ENCODE data around the gene PKP4. TPM values are rescaled to one million over a fixed set of nuclear protein-coding genes. Genes with fewer than 3 reads are reported as not detected.

The PKP4 gene
- polyA plus RNA-seq, 6 donors from 2014 or later, result 0.19 to 1.1 (median 0.55) TPM; not detected in 1

DNA sequence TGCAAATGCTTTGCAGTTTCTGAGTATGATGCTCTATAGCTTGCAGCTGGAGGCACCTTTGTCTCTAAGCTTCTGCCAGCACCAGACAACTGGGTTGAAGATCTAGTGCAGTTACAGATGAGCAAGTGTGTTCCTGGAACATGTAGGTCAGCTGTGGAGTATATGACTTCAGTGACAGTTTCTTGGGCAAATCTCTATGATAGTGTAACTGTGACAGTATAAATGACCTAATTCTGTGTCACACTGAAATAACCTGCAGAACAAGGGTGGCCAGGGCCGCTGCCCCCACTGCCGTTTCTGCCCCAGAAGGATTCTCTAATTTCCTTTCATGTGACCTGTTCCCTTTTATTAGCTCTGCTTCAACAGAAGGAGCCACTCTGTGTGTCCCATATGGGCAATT, 193.1 kb downstream of the PKP4 start:
- no peak overlapping the region for H3K27ac Mint-ChIP-seq
- no peaks in the 10 kb centered on the region for H3K9me3 Mint-ChIP-seq
- no peak overlapping the region for H3K4me3 Mint-ChIP-seq
- H3K36me3 Mint-ChIP-seq, result no peaks in the 10 kb centered on the region
- ATAC-seq (ENCODE audit: low read depth in 2 of 2) (no peak), DNase-seq (no peak)
- peaks cover 0 to 7% (median 2%) of the 10 kb centered on the region in 3 donors for H3K4me1 Mint-ChIP-seq
- no peaks in the 10 kb centered on the region for H3K27me3 Mint-ChIP-seq

DNA sequence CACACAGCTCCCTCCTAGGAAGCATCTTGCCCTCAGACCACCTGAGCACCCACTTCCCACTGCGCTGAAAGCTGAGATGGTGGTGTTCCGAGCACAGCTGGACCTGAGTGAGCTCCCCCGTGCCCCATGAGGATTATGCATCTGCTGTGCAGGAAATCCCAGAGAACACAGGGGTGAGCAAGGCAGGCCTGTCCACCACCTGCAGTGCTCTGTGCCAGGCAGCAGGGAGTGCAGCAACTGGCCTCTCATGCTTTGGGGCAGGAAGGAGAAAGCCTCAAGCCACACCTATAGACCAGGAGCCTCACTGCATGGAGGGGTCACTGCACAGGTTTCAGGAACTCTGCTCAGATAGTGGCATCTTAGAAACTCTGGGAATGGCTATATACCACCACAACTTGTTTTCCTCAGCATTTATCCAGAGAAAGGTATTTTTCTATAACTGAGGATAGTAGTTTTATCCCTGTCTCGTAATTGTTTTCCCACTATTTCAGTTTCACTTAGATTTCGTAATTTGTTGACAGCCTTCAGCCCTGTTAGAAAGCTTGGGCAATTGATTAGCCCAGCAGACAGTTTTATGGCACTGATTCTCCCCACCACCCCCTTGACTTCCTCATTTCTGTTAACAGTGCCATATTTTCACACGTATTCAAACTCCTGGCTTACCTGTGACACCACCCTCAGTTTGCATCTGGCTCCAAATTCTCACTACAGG, 194.1 kb downstream of the PKP4 start:
- no peaks in the 10 kb centered on the region for H3K9me3 Mint-ChIP-seq
- H3K27ac Mint-ChIP-seq, result peak overlapping the region in 1 of 6 donors; percentile 77
- no peak overlapping the region for H3K4me3 Mint-ChIP-seq

DNA sequence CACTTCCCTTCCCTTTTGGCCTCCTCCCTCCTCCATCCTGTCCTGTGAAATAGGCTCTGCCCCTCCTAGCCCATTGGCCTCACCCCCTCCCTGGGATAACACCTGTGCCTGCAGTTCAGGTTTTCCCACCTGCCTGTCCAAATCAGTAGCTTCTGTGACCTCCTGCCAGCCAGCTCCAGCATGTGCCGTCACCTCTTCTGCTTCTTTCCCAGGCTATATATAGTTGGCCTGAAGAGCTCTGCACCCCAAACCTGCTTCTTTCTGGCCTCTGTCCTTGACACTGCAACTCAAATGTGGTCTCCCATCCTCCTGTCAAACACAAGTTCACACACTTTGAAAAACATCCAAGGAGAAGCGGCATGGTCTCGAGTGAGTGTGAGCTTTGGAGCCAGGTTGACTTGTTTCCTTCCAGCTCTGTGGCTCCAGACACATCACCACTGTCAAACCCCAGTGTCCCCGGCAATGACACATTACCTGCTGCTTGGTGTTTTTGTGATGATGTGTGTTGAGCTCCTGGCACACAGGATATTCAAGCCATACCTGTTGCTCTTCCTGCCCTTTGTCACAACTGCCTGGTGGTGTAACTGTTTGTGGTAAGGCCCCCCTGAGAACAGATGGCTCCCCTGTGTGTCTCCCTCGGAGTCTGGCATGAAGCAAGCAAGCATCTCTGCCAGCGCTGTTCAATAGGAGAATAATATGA, 194.8 kb downstream of the PKP4 start:
- no peaks in the 10 kb centered on the region for H3K27me3 Mint-ChIP-seq
- ATAC-seq (ENCODE audit: low read depth in 2 of 2) (no peak), DNase-seq (no peak)
- H3K4me1 Mint-ChIP-seq, result peaks cover 3 to 15% (median 9%) of the 10 kb centered on the region in 3 donors
- H3K4me3 Mint-ChIP-seq, result no peak overlapping the region
- peak overlapping the region in 2 of 6 donors; percentile 73 to 77 for H3K27ac Mint-ChIP-seq
- H3K36me3 Mint-ChIP-seq, result no peaks in the 10 kb centered on the region
- no peaks in the 10 kb centered on the region for H3K9me3 Mint-ChIP-seq

More for the DNA sequence above, 194.1 kb downstream of the PKP4 start:
- ATAC-seq (ENCODE audit: low read depth in 2 of 2) (no peak), DNase-seq (no peak)
- no peaks in the 10 kb centered on the region for H3K36me3 Mint-ChIP-seq
- H3K4me1 Mint-ChIP-seq, result peaks cover 0 to 8% (median 3%) of the 10 kb centered on the region in 3 donors
- H3K27me3 Mint-ChIP-seq, result no peaks in the 10 kb centered on the region

DNA sequence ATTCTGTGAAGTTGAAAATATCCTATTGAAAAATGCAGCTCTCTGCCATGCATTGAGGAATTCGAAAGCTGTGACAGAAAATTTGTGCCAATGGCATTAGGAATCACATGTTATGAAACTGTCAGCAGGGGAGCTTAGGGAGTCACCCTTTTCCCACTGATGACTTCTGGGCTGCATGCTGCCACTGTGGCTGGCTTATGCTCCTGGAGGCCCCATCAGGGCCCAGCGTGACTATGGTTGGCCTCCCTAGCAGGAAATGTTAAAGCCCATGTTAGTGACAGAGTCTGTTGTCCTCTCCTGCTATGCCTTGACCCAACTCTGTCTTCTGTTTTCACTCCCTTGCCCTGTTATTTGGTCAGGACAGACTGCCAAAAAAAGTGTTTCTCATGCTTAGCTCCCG, 198.9 kb downstream of the PKP4 start:
- Mint-ChIP-seq H3K4me1 (peaks cover 8 to 21% (median 13%) of the 10 kb centered on the region in 3 donors), H3K4me3 (no peak overlapping the region), H3K27me3 (no peaks in the 10 kb centered on the region), H3K9me3 (no peaks in the 10 kb centered on the region), H3K36me3 (no peaks in the 10 kb centered on the region), H3K27ac (peak overlapping the region in 1 of 6 donors; percentile 31)
- DNase-seq (no peak), ATAC-seq (ENCODE audit: low read depth in 2 of 2) (no peak)

DNA sequence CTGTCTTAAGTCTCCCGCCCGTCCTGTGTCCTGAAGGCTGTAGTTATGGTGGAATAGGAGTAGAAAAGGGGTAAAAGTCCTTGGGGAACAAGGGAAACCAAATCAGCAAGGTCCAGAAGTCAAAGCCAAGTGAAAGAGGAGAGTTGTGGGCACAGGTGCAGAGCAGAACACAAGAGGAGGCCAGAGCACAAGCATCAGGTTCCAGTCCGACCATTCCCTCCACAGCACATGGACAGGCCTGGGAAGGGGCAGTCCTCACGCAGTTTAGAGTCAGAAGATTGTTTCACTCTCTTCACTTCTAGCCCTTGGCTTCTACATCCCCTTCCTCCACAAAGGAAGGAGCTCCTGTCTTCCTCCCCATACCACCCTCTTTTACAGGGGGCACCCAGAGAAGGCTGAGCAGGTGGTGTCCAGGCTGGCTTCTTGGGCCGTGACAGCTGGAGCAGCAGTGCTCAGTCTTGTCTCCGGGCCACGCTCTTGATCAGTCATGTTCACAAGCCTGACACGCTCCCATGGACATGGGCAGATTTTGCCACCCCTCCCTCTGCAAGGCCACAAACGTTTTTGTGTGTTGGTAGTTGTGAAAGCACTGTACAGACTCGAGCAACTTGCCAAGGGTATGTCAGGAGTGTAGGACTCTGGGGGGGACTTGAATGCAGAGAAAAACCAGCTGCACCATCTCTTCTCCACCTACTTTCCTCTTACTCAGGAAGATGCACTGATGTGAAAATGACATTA, 199.9 kb downstream of the PKP4 start:
- ATAC-seq (ENCODE audit: low read depth in 2 of 2), result no peak
- Mint-ChIP-seq H3K9me3 (no peaks in the 10 kb centered on the region), H3K27ac (peak overlapping the region in 2 of 6 donors; percentile 28 to 65), H3K4me1 (peaks cover 8 to 15% (median 10%) of the 10 kb centered on the region in 3 donors), H3K4me3 (no peak overlapping the region), H3K36me3 (peaks cover 0 to 5% of the 10 kb centered on the region in 2 donors), H3K27me3 (no peaks in the 10 kb centered on the region)
- DNase-seq, result no peak

DNA sequence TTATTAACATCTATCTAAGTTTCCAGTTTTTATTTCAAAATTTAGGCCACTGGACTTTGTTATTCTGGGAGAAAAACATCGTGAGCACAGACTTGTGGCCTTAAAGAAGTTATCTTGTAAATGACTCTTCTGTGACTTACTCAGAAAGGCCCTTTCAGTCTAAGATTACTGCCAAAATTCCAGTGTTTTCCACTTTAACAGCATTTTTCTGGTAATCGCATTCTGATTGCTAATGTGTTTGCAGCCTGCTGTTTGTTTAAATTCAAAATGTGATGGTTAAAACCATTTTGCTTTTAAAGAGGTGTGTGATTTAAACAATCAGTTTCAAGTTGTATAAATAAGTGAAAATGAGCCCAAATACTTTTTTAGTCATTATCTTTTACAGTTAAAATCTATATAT, 201.6 kb downstream of the PKP4 start:
- peaks cover 8 to 13% (median 10%) of the 10 kb centered on the region in 3 donors for H3K4me1 Mint-ChIP-seq

DNA sequence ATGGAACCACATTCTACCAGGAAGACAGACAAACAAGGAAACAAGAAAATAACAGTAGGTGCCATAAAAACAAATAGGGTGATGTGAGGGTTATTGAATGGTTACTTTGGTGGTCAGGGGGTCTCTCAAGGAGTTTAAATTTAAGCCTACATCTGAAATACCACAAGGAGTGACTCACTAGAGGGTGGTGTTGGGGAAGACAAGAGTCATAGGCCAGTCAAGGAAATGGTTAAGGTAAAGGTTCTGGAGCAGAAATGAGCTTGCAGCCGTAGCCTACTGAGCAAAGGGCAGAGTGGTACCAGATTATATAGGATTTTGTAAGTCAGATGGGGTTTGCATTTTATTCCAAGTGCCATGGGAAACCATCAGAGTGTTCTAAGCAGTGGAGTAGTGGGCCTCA, 202.7 kb downstream of the PKP4 start:
- Mint-ChIP-seq H3K27me3 (no peaks in the 10 kb centered on the region), H3K9me3 (no peaks in the 10 kb centered on the region), H3K4me1 (peaks cover 8 to 13% (median 10%) of the 10 kb centered on the region in 3 donors), H3K4me3 (no peak overlapping the region), H3K27ac (peak overlapping the region in 1 of 6 donors; percentile 36), H3K36me3 (peaks cover 0 to 5% of the 10 kb centered on the region in 2 donors)
- DNase-seq (no peak), ATAC-seq (ENCODE audit: low read depth in 2 of 2) (no peak)

More for the DNA sequence above, 201.6 kb downstream of the PKP4 start:
- no peak for ATAC-seq (ENCODE audit: low read depth in 2 of 2)
- H3K9me3 Mint-ChIP-seq, result no peaks in the 10 kb centered on the region
- no peak overlapping the region for H3K27ac Mint-ChIP-seq
- peaks cover 0 to 5% of the 10 kb centered on the region in 2 donors for H3K36me3 Mint-ChIP-seq
- DNase-seq, result no peak
- no peak overlapping the region for H3K4me3 Mint-ChIP-seq
- no peaks in the 10 kb centered on the region for H3K27me3 Mint-ChIP-seq

DNA sequence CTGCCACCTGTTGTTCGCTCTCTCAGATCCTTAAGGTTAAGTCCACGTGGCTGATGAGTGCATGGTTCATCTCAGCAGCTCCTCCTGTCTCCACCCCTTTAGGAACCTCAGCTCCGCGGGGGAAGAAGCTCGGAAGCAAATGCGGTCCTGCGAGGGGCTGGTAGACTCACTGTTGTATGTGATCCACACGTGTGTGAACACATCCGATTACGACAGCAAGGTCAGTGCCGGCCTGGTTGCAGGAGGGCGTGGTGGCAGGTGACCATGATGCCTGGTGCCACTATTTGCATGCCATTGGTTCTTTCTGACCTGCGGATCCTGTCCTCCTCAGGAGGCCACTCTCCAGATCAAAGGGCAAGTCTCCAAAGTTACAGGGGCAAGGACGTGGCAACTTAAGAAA, 204.5 kb downstream of the PKP4 start:
- Mint-ChIP-seq H3K4me3 (no peak overlapping the region), H3K9me3 (no peaks in the 10 kb centered on the region), H3K4me1 (peaks cover 6 to 9% (median 8%) of the 10 kb centered on the region in 3 donors), H3K36me3 (peaks cover 0 to 5% of the 10 kb centered on the region in 2 donors), H3K27me3 (no peaks in the 10 kb centered on the region), H3K27ac (no peak overlapping the region)
- no peak for DNase-seq
- no peak for ATAC-seq (ENCODE audit: low read depth in 2 of 2)

DNA sequence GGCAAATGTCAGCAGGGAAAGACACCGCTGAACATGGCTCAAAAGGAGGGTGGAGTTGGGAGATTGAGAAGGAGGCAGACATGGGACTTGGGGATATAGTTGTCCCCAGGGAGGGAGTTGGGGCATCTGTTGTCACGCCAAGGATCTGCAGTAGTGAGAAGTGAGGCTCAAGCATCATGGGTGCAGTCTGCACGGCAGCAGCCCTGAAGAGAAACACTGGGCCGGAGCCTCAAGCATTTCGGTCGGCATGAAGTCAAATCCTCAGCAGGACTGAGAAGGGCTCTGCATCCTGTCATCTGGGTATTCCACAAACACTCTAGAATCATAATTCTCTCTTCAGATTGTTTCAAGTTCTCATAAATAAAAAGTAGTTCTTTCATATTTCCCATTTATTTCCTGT, 205.7 kb downstream of the PKP4 start:
- H3K4me3 Mint-ChIP-seq, result no peak overlapping the region
- no peaks in the 10 kb centered on the region for H3K4me1 Mint-ChIP-seq
- DNase-seq (no peak), ATAC-seq (ENCODE audit: low read depth in 2 of 2) (no peak)
- H3K36me3 Mint-ChIP-seq, result peaks cover 0 to 5% of the 10 kb centered on the region in 2 donors
- no peaks in the 10 kb centered on the region for H3K9me3 Mint-ChIP-seq
- no peak overlapping the region for H3K27ac Mint-ChIP-seq
- H3K27me3 Mint-ChIP-seq, result no peaks in the 10 kb centered on the region

DNA sequence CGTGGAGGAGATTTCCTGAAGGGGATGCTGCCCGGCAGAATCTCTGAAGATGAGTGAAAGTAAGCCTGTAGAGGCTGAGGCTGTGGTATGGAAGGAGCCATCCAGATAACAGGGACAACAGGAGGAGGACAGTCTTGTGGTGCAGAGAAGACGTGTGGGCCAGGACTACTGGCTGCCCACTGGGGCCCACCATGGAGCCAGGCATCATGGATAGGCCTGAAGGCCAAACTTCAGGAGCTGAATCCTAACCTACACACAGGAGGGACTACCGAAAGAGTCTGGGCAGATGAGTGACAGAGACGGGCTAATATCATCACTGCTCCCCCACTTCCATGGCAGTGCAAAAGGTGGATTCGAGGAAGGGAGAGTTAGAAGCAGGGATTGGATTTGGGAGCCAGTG, 207.0 kb downstream of the PKP4 start:
- DNase-seq (no peak), ATAC-seq (ENCODE audit: low read depth in 2 of 2) (no peak)
- Mint-ChIP-seq H3K27me3 (no peaks in the 10 kb centered on the region), H3K4me1 (no peaks in the 10 kb centered on the region), H3K9me3 (no peaks in the 10 kb centered on the region), H3K36me3 (peaks cover 0 to 9% of the 10 kb centered on the region in 2 donors), H3K27ac (no peak overlapping the region), H3K4me3 (no peak overlapping the region)

DNA sequence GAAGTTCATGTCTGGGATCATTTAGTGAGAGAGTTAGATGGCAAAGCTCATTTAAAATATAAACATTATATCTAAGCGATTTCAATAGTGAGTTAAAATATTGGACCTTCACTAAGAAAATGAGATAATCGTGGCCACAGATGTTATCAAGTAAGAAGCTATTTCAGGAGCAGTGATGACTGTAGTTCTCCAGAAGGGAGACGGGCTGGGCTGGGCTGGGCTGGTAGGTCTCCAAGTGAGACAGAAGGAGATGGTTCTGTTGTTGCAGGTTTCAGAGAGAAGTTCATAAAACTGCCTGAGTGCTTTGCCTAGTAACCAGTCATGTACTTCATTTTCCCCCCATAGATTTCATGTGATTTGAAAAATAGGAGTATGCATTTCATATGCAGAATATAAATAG, 208.2 kb downstream of the PKP4 start:
- DNase-seq (no peak), ATAC-seq (ENCODE audit: low read depth in 2 of 2) (no peak)
- no peak overlapping the region for H3K4me3 Mint-ChIP-seq
- H3K4me1 Mint-ChIP-seq, result no peaks in the 10 kb centered on the region
- no peaks in the 10 kb centered on the region for H3K27me3 Mint-ChIP-seq
- no peaks in the 10 kb centered on the region for H3K9me3 Mint-ChIP-seq
- H3K27ac Mint-ChIP-seq, result no peak overlapping the region
- peaks cover 0 to 9% of the 10 kb centered on the region in 2 donors for H3K36me3 Mint-ChIP-seq

DNA sequence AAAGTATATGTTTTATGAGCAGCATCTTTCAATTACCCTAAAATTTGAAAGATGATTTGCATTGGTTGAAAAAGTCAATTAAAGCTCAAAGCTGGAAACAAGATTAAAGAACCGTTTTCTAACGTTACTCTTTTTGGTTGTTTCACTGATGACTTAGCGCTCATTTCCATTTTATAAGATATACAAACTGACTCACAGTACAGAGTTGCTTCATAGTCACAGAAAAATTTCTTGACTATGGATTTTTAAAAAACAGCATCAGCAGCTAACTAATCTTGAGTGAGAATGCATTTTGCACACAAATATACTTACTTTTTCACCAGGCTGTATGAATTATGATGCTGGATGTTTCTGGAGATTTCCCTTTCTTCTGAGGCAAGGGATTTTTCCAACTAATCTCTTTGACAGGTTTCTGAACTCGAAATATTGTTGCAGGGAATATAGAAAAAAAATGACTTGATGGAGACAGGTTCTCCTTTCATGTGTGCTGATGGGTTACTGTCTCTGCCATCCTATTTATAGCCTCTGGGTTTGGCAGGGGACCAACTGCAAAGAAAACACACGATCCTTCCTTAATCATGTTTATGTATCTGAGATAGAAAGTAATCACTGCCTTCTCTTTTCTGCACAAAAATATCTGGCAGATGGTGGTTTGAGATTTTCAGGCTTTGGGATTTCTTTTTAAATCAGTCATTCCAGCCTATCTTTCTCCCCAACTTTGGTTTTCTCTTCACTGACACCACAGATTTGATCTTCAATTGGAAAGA, 209.0 kb downstream of the PKP4 start:
- Mint-ChIP-seq H3K27me3 (no peaks in the 10 kb centered on the region), H3K36me3 (peaks cover 0 to 9% of the 10 kb centered on the region in 2 donors), H3K27ac (no peak overlapping the region), H3K4me3 (no peak overlapping the region), H3K9me3 (no peaks in the 10 kb centered on the region), H3K4me1 (no peaks in the 10 kb centered on the region)
- DNase-seq, result no peak
- no peak for ATAC-seq (ENCODE audit: low read depth in 2 of 2)

DNA sequence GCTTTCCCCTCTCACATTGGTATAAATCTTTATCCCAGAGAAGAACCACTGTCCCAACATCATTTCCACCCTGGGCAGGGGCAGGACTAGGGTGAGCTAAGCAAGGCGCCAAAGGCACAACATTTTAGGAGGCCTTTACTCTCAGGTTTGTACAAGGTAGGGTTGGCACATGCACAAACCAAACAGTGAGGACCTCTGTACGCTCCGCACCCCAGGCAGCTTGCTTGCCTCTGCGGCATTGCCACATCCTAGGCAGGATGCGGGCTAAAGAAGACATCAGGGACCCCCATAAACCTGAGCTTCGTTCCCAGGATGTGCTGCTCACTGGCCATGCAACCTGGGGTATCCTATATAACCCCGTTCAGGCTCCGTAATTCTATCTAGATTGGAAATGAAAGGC, 210.2 kb downstream of the PKP4 start:
- peak overlapping the region in 1 of 6 donors; percentile 17 for H3K27ac Mint-ChIP-seq
- H3K9me3 Mint-ChIP-seq, result no peaks in the 10 kb centered on the region
- H3K27me3 Mint-ChIP-seq, result no peaks in the 10 kb centered on the region
- H3K36me3 Mint-ChIP-seq, result peaks cover 0 to 4% of the 10 kb centered on the region in 2 donors
- H3K4me1 Mint-ChIP-seq, result no peaks in the 10 kb centered on the region
- no peak overlapping the region for H3K4me3 Mint-ChIP-seq
- DNase-seq (no peak), ATAC-seq (ENCODE audit: low read depth in 2 of 2) (no peak)
